HEK293T (cell line): Measurements from ENCODE around the gene NOTCH1.

Experiments used
- BHLHE40 ChIP-seq: fragments of 450-650 bp; IDR thresholded peaks from 2 replicates; pipeline ENCODE4 v1.6.1; 2016; ENCODE audit warnings: mild to moderate bottlenecking, moderate library complexity, borderline replicate concordance
- CTBP1 ChIP-seq: fragments of 450-650 bp; IDR thresholded peaks from 2 replicates; pipeline ENCODE4 v1.6.1; 2016; ENCODE audit warnings: borderline replicate concordance

GRCh38 chr9:136563646-136564325 lies 17.9 kb upstream of the NOTCH1 start:
- TF ChIP-seq CTBP1 = no peak
- no peak for TF ChIP-seq BHLHE40
